ENCODE measurements around the gene LZTS3.
A peak's percentile ranks its signal among the peaks of the same experiment; 100 is the strongest.
"Not testable (repeated sequence)": the region's sequence is repeated elsewhere in the genome, so short reads cannot be mapped to it uniquely, and the experiment has no call there.

Gene LZTS3

GRCh38 chr20:3162080-3162611 lies 11.2 kb downstream of the LZTS3 start:
- TF ChIP-seq, protein P1, sequence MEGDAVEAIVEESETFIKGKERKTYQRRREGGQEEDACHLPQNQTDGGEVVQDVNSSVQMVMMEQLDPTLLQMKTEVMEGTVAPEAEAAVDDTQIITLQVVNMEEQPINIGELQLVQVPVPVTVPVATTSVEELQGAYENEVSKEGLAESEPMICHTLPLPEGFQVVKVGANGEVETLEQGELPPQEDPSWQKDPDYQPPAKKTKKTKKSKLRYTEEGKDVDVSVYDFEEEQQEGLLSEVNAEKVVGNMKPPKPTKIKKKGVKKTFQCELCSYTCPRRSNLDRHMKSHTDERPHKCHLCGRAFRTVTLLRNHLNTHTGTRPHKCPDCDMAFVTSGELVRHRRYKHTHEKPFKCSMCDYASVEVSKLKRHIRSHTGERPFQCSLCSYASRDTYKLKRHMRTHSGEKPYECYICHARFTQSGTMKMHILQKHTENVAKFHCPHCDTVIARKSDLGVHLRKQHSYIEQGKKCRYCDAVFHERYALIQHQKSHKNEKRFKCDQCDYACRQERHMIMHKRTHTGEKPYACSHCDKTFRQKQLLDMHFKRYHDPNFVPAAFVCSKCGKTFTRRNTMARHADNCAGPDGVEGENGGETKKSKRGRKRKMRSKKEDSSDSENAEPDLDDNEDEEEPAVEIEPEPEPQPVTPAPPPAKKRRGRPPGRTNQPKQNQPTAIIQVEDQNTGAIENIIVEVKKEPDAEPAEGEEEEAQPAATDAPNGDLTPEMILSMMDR (IDR thresholded peaks at IDR 0.05; ENCODE audit: low read depth, low read length), result no peak
- H3K4me3 ChIP-seq (ENCODE audit: low read depth, low read length), result no peak overlapping the region
- no peak for DNase-seq (ENCODE audit: low read depth, low spot score)
- in situ Hi-C loops (cut with HindIII; ENCODE audit: low sequenced_read_pairs), result no loop called here

GRCh38 chr20:3161316-3162079 lies 11.9 kb downstream of the LZTS3 start:
- no peak for DNase-seq (ENCODE audit: low read depth, low spot score)
- TF ChIP-seq, protein P1 (IDR thresholded peaks at IDR 0.05; ENCODE audit: low read depth, low read length), result no peak
- in situ Hi-C loops (cut with HindIII; ENCODE audit: low sequenced_read_pairs), result no loop called here
- H3K4me3 ChIP-seq (ENCODE audit: low read depth, low read length), result no peak overlapping the region

DNA sequence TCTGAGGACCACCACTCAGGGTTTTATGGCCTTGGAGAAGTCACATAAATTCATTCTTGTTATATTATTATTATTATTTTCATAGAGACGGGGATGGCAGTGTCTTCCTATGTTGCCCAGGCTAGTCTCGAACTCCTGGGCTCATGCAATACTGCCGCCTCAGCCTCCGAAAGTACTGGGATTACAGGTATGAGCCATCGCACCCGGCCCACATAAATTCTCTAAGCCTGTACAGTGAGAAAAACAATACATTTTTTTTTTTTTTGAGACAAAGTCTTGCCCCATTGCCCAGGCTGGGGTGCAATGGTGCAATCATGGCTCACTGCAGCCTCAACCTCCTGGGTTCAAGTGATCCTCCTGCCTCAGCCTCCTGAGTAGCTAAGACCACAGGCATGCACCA lies 12.9 kb downstream of the LZTS3 start:
- TF ChIP-seq, protein P1 (IDR thresholded peaks at IDR 0.05; ENCODE audit: low read depth, low read length), result no peak
- DNase-seq (ENCODE audit: low read depth, low spot score), result no peak
- peak overlapping the region; percentile 76 for H3K4me3 ChIP-seq (ENCODE audit: low read depth, low read length)
- in situ Hi-C loops (cut with HindIII; ENCODE audit: low sequenced_read_pairs), result no loop called here

DNA sequence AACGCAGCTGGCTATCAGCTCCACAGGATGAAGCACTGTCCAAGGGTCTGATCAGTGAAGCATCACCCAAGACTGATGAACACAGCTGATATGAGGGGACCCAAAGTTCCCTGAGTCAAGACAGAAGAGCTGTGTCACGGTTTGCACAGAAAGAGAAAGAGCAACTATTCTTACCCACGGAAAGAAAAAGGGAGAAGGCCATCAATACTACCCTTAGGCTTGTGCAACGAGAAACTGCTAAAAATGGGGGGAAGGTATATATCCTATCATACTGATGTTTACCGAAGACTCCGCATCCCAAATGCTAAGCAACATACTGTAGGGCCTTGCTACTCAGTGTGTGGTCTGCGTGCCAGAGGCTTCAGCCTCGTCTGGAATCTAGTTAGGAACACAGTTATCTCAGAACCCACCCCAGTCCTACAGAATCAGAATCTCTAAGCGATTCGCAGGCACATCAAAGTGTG lies 14.3 kb downstream of the LZTS3 start:
- in situ Hi-C loops (cut with HindIII; ENCODE audit: low sequenced_read_pairs), result no loop called here
- no peak for DNase-seq (ENCODE audit: low read depth, low spot score)
- peak overlapping the region; percentile 76 for H3K4me3 ChIP-seq (ENCODE audit: low read depth, low read length)
- TF ChIP-seq, protein P1 (IDR thresholded peaks at IDR 0.05; ENCODE audit: low read depth, low read length), result no peak

DNA sequence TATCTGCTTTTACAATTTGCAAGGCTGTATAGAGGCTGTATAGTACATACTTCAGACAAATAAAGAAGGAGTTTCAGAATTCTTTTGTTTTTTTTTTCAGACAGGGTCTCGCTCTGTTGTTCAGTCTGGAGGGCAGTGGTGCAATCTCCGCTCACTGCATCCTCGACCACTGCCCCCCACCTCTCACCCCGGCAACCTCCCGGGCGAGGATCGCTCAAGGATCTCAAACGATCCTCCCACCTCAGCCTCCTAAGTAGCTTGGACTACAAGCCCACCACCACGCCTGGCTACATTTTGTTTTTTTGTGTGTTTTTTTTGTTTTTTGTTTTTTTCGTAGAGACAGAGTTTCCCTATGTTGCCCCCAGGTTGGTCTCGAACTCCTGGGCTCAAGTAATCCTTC lies 15.5 kb downstream of the LZTS3 start:
- no peak overlapping the region for H3K4me3 ChIP-seq (ENCODE audit: low read depth, low read length)
- in situ Hi-C loops (cut with HindIII; ENCODE audit: low sequenced_read_pairs), result no loop called here

GRCh38 chr20:3156811-3157619 lies 16.3 kb downstream of the LZTS3 start:
- no peak for DNase-seq (ENCODE audit: low read depth, low spot score)
- TF ChIP-seq, protein P1 (IDR thresholded peaks at IDR 0.05; ENCODE audit: low read depth, low read length), result no peak
- no peak overlapping the region for H3K4me3 ChIP-seq (ENCODE audit: low read depth, low read length)
- in situ Hi-C loops (cut with HindIII; ENCODE audit: low sequenced_read_pairs), result no loop called here

More for the DNA sequence above, 15.5 kb downstream of the LZTS3 start:
- TF ChIP-seq, protein P1 (IDR thresholded peaks at IDR 0.05; ENCODE audit: low read depth, low read length), result no peak
- DNase-seq (ENCODE audit: low read depth, low spot score), result no peak

DNA sequence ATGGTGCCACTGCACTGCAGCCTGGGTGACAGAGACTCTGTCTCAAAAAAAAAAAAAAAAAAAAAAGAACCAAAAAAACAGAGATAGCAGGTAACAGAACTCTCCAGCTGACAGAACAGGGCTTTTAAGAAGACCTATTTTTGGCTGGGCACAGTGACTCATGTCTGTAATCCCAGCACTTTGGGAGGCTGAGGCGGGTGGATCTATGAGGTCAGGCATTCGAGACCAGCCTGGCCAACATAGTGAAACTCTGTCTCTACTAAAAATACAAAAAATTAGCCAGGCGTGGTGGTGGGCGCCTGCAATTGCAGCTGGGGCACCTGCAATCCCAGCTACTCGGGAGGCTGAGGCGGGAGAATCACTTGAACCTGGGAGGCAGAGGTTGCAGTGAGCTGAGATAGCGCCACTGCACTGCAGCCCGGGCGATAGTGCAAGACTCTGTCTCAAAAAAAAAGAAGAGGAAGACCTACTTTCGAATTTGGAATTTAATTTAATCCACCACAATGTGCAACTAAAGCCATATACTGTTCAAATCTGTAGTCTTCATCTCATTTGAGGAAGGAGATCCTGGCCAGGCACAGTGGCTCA lies 21.2 kb downstream of the LZTS3 start:
- H3K4me3 ChIP-seq (ENCODE audit: low read depth, low read length); DNase-seq (ENCODE audit: low read depth, low spot score); in situ Hi-C loops (cut with HindIII; ENCODE audit: low sequenced_read_pairs): not testable (repeated sequence)
